Astrocyte (in vitro differentiated cells and primary cell): ENCODE measurements around the gene ANKRD53.

ENCODE experiments used
- CTCF ChIP-seq: IDR thresholded peaks from 2 replicates; pipeline ENCODE4 v1.5.1; 2011; ENCODE audit warnings: low read depth, mild to moderate bottlenecking, inconsistent platforms, low read length, moderate library complexity; ENCODE audit not compliant: insufficient read depth
- EZH2 ChIP-seq: IDR thresholded peaks from 2 replicates; pipeline ENCODE4 v1.6.1; 2012; ENCODE audit warnings: mild to moderate bottlenecking, low read length, inconsistent platforms; ENCODE audit not compliant: insufficient read depth

GRCh38 chr2:70936979-70937811 is 41.2 kb upstream of the ANKRD53 start:
- TF ChIP-seq CTCF (no peak), EZH2 (no peak)
